ENCODE results near the gene B3GNT9. TPM values are rescaled to one million over a fixed set of nuclear protein-coding genes. Genes with fewer than 3 reads are reported as not detected.

Gene B3GNT9
- total RNA-seq, 4 donors from 2014 or later = 4.1 to 13.1 (median 8.4) TPM

GRCh38 chr16:67104845-67105244 is 46.0 kb downstream of the B3GNT9 start:
- intact Hi-C loops (cut with DNase I) = no loop called here
- H3K36me3 ChIP-seq = peaks cover 0 to 12% (median 0%) of the 10 kb centered on the region in 3 donors
- no peaks in the 10 kb centered on the region for H3K27me3 ChIP-seq
- WGBS, 2 donors = 27 to 61% methylated on average over 3 to 4 of the region's 6 CpGs
- H3K4me3 ChIP-seq = no peak overlapping the region
- H3K4me1 ChIP-seq = peaks cover 5 to 39% (median 24%) of the 10 kb centered on the region in 3 donors
- peak overlapping the region; percentile 36 to 79 (median 56) for H3K27ac ChIP-seq
- DNase-seq = no peak
- H3K9me3 ChIP-seq = no peaks in the 10 kb centered on the region
- TF ChIP-seq CTCF (IDR thresholded peaks at IDR 0.05) = no peak
- no peak for TF ChIP-seq POLR2A (IDR thresholded peaks at IDR 0.05)

- 49 to 65% methylated on average over 4 of the region's 4 CpGs for WGBS, 2 donors
- Histone ChIP-seq H3K4me1 (peaks cover 2 to 34% (median 22%) of the 10 kb centered on the region in 3 donors), H3K36me3 (peaks cover 0 to 20% (median 0%) of the 10 kb centered on the region in 3 donors), H3K27ac (peak overlapping the region in 2 of 4 donors; percentile 71 to 79), H3K4me3 (no peak overlapping the region), H3K27me3 (no peaks in the 10 kb centered on the region), H3K9me3 (no peaks in the 10 kb centered on the region)
- intact Hi-C loops (cut with DNase I) = no loop called here
- TF ChIP-seq POLR2A (IDR thresholded peaks at IDR 0.05) = no peak
- TF ChIP-seq CTCF (IDR thresholded peaks at IDR 0.05) = peak in 1 of 6 experiments; percentile 30
- no peak for DNase-seq
Measured at GRCh38 chr16:67104061-67104460, 46.7 kb downstream of the B3GNT9 start.

- 81 to 85% methylated on average over 4 of the region's 4 CpGs for WGBS, 2 donors
- no peak overlapping the region for H3K27ac ChIP-seq
- no peak overlapping the region for H3K4me3 ChIP-seq
- intact Hi-C loops (cut with DNase I) = no loop called here
- peaks cover 0 to 36% (median 0%) of the 10 kb centered on the region in 3 donors for H3K36me3 ChIP-seq
- H3K9me3 ChIP-seq = no peaks in the 10 kb centered on the region
- TF ChIP-seq POLR2A (IDR thresholded peaks at IDR 0.05) (no peak), CTCF (IDR thresholded peaks at IDR 0.05) (no peak)
- H3K27me3 ChIP-seq = no peaks in the 10 kb centered on the region
- no peak for DNase-seq
- peaks cover 0 to 26% (median 16%) of the 10 kb centered on the region in 3 donors for H3K4me1 ChIP-seq
Measured at GRCh38 chr16:67101311-67102082, 49.3 kb downstream of the B3GNT9 start.

- 93 to 100% methylated on average over 1 of the region's 1 CpG for WGBS, 2 donors
- Histone ChIP-seq H3K4me1 (peaks cover 0 to 19% (median 10%) of the 10 kb centered on the region in 3 donors), H3K36me3 (peaks cover 0 to 39% (median 0%) of the 10 kb centered on the region in 3 donors), H3K4me3 (no peak overlapping the region), H3K27me3 (no peaks in the 10 kb centered on the region), H3K9me3 (no peaks in the 10 kb centered on the region), H3K27ac (no peak overlapping the region)
- DNase-seq = no peak
- intact Hi-C loops (cut with DNase I) = no loop called here
- TF ChIP-seq CTCF (IDR thresholded peaks at IDR 0.05) = peak in 1 of 6 experiments; percentile 22
- TF ChIP-seq POLR2A (IDR thresholded peaks at IDR 0.05) = no peak
Measured at GRCh38 chr16:67100569-67101310, 50.1 kb downstream of the B3GNT9 start.

- Histone ChIP-seq H3K27me3 (no peaks in the 10 kb centered on the region), H3K4me3 (no peak overlapping the region), H3K9me3 (no peaks in the 10 kb centered on the region), H3K36me3 (peaks cover 0 to 50% (median 0%) of the 10 kb centered on the region in 3 donors), H3K27ac (no peak overlapping the region), H3K4me1 (no peaks in the 10 kb centered on the region)
- 87 to 94% methylated on average over 2 of the region's 2 CpGs for WGBS, 2 donors
- TF ChIP-seq CTCF (IDR thresholded peaks at IDR 0.05) (no peak), POLR2A (IDR thresholded peaks at IDR 0.05) (no peak)
- no peak for DNase-seq
- intact Hi-C loops (cut with DNase I) = no loop called here
Measured at GRCh38 chr16:67098599-67098998, 52.2 kb downstream of the B3GNT9 start.
